ENCODE results near the gene STX8.
"Not testable (repeated sequence)": the region's sequence is repeated elsewhere in the genome, so short reads cannot be mapped to it uniquely, and the experiment has no call there.

GRCh38 chr17:9554715-9555114 is 20.9 kb downstream of the STX8 start:
- TF ChIP-seq, protein P1, sequence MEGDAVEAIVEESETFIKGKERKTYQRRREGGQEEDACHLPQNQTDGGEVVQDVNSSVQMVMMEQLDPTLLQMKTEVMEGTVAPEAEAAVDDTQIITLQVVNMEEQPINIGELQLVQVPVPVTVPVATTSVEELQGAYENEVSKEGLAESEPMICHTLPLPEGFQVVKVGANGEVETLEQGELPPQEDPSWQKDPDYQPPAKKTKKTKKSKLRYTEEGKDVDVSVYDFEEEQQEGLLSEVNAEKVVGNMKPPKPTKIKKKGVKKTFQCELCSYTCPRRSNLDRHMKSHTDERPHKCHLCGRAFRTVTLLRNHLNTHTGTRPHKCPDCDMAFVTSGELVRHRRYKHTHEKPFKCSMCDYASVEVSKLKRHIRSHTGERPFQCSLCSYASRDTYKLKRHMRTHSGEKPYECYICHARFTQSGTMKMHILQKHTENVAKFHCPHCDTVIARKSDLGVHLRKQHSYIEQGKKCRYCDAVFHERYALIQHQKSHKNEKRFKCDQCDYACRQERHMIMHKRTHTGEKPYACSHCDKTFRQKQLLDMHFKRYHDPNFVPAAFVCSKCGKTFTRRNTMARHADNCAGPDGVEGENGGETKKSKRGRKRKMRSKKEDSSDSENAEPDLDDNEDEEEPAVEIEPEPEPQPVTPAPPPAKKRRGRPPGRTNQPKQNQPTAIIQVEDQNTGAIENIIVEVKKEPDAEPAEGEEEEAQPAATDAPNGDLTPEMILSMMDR (IDR thresholded peaks at IDR 0.05) = peak in 2 of 7 experiments; percentile 22 to 38
- not testable (repeated sequence) for TF ChIP-seq POLR2AphosphoS5 (IDR thresholded peaks at IDR 0.05)

Measured in stomach (tissue), 4 donors.